C4-2B (cell line): ENCODE results near the gene TTLL13.

Source experiments
- H3K27ac ChIP-seq: fragments of 450-650 bp; 2 replicates; pipeline ENCODE4 v1.5.1; 2017
- CTCF ChIP-seq: fragments of 450-650 bp; conservative IDR thresholded peaks from 2 replicates; pipeline ENCODE4 v1.5.1; 2017; ENCODE audit warnings: mild to moderate bottlenecking
- ZFX ChIP-seq: fragments of 450-650 bp; IDR thresholded peaks from 2 replicates; pipeline ENCODE4 v1.6.1; 2017

TTLL13 gene

DNA sequence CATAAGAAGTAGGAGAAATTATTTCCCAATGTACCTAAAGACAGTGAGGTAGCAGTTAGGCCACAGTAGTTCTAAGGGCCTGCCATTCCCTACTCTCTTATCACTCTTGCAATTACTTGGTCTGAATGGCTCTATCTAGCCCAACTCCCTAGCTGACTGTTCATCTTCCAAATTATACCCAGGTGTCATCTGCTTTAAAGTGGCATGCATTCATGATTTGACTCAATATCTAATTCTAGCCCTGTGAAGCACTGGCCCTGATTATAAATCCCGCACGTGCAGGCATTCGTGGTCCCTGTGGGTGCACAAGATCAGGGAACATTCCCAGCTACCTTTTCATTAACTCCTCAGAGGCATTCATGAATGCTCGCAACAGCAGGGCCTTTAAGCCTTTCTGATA is 59.7 kb downstream of the TTLL13 start:
- H3K27ac ChIP-seq = no peak overlapping the region
- TF ChIP-seq ZFX (no peak), CTCF (no peak)
